Activated CD8-positive, alpha-beta memory T cell treated with anti-CD3 and anti-CD28 coated beads, Interleukin-2, amount 50 U/mL, for 4 hours (primary cell): ENCODE results near the gene IL1RN.
"Not testable (repeated sequence)": the region's sequence is repeated elsewhere in the genome, so short reads cannot be mapped to it uniquely, and the experiment has no call there.

ENCODE experiments used
- DNase-seq: peaks from one replicate; pipeline ENCODE4 v3.0.0-alpha.2; 2020

IL1RN gene, protein sequence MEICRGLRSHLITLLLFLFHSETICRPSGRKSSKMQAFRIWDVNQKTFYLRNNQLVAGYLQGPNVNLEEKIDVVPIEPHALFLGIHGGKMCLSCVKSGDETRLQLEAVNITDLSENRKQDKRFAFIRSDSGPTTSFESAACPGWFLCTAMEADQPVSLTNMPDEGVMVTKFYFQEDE

DNA sequence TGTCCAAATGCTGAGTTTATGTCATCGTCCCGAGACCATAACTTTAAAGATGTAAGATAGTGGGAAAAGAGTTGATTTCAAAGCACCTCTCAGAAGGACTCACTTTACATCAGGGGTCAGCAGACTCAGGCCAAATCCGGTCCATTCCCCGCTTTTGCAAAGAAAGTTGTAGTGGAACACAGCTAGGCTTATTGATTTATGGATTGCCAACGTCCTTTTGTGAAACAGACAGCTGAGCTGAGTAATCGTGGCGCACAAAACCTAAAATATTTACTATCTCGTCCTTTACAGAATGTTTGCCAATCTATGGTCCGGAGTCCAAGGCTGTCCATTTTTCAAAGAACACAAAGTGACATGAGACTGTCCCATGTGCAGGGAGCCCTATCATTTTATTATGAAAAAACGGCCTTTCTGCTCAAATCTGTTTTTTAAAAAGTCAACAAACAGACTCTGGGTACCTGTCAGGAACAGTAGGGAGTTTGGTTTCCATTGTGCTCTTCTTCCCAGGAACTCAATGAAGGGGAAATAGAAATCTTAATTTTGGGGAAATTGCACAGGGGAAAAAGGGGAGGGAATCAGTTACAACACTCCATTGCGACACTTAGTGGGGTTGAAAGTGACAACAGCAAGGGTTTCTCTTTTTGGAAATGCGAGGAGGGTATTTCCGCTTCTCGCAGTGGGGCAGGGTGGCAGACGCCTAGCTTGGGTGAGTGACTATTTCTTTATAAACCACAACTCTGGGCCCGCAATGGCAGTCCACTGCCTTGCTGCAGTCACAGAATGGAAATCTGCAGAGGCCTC, at the start of gene IL1RN:
IL1RN (plus strand) TSS at position 754 of the 801 bp plus-strand sequence; CDS start at position 781, 27 bp downstream.
- DNase-seq, result no peak

- DNase-seq, result no peak
These were observed 49.5 kb upstream of the IL1RN start for GRCh38 chr2:113077921-113078320.

- DNase-seq, result no peak
These were observed 49.0 kb upstream of the IL1RN start for GRCh38 chr2:113078350-113078839.

- no peak for DNase-seq
These were observed 48.3 kb upstream of the IL1RN start for GRCh38 chr2:113079131-113079530.

DNA sequence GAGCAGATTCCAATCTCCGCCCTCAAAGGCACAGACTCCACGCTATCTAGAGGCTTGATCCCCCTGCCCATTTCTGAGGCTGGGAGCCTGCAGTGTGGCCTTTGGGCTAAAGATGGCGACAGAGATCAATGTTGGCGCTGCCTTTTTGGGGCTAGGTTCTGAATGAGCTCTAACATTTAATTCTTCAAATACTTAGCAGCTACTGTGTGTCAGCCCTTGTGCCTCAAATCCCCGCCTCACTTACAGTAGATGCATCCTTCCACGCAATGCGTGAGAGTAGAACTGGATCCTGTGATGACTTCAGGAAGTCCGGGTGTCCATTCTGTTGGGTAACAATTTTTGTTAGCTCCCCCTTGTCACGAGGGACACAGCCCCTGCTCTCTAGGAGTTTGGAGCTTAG, 47.3 kb upstream of the IL1RN start:
- peak; percentile 46 for DNase-seq

GRCh38 chr2:113081488-113082210, 45.7 kb upstream of the IL1RN start:
- DNase-seq, result no peak

DNA sequence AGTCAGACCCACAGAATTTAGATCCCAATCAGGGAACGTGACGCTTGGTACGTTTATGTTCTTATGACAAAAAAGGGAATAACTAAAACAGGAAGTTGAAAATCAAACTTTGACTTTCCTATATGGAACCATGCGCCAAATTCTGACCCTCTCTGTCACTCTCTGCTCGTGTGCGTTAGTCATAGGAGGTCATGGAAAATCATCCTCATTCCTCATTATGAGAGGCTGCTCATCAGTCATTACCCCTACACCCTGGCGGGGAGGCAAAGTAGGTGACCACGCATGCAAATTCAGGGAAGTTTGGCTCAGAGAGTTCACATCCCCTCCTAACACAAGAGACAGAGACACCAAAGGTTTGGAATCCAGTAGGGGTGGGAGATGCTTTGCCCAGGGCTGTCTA, 44.1 kb upstream of the IL1RN start:
- DNase-seq, result no peak

- no peak for DNase-seq
These were observed 43.0 kb upstream of the IL1RN start for GRCh38 chr2:113084249-113085000.

DNA sequence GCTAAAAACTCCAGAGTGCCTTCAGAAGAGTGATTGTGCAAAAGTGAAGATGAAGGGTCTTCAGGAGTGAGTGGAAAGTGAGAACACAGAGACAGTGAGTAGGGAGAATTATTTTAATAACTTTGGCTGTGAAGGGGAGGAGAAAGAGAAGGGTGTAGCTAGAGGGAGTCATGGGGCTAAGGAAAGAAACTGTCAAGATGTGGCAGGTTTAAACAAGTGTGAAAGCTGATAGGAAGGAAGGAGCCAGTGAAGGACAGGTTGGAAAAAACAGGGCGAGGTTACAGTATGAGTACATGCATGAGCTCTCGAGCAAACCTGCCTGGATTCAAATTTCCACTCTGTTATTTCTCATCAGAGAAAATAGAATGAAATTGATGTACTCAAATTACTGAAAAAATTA, 41.9 kb upstream of the IL1RN start:
- no peak for DNase-seq

GRCh38 chr2:113088213-113088992, 39.0 kb upstream of the IL1RN start:
- no peak for DNase-seq

- DNase-seq, result no peak
These were observed 37.5 kb upstream of the IL1RN start for GRCh38 chr2:113089916-113090315.

GRCh38 chr2:113091231-113091896, 36.0 kb upstream of the IL1RN start:
- DNase-seq, result no peak

GRCh38 chr2:113092864-113093612, 34.4 kb upstream of the IL1RN start:
- DNase-seq, result no peak

DNA sequence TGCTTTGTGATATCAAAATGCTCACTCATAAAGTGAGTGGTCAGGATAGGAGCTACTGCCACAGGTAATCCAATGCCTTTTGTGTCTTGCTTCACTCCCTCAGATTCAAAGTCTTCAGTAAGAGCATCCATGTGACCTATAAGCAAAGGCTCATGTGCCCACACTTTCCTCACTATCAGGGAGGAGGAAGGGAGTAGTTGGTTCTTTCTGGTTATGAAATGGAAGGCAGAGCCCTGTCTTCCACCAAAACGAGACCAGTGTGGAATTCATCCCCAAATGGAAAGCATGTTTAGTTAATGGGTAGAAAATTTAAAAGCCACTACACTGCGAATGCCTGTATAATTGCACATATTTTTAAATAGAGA, 33.8 kb upstream of the IL1RN start:
- no peak for DNase-seq

DNA sequence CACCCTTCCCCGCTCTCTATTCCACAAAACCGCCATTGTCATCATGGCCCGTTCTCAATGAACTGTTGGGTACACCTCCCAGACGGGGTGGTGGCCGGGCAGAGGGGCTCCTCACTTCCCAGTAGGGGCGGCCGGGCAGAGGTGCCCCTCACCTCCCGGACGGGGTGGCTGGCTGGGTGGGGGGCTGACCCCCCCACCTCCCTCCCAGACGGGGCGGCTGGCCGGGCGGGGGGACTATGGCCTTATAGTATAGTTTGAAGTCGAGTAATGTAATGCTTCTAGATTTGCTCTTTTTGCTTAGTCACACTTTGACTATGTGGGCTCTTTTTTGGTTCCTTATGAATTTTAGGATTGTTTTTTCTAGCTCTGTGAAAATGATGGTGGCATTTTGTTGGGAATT, 31.1 kb upstream of the IL1RN start:
- not testable (repeated sequence) for DNase-seq

- not testable (repeated sequence) for DNase-seq
These were observed 30.4 kb upstream of the IL1RN start for GRCh38 chr2:113096842-113097618.

DNA sequence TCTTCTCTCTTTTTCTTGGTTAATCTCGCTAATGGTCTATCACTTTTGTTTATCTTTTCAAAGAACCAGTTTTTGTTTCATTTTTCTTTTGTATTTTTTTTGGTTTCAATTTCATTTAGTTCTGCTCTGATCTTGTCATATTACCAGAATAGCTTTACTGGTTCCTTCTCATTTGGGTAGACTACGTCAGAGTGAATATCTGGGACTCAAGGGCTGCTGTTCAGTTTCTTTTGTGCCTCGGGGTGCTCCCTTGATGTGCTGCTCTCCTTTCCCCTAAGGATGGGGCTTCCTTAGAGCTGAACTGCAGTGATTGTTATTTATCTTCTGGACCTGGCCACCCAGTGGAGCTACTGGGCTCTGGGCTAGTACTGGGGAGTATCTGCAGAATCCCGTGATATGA, 29.4 kb upstream of the IL1RN start:
- DNase-seq, result no peak

- DNase-seq, result no peak
These were observed 28.9 kb upstream of the IL1RN start for GRCh38 chr2:113098532-113098931.

DNA sequence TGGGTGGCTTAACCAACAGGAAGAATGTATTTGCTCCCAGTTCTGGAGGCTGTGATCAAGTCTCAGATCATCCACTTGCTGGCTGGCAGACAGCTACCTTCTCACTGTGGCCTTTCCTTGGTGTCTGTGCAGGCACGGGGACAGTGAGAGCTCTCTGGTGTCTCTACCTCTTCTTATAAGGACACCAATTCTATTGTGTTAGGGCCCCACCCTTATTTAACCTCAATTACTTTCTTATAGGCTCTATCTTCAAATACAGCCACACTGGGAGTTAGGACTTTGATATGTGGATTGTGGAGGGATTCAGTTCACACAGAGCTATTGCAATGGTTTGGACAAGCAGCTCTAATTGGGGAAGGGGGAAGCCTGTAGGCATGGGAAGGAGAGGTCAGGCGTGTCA, 25.3 kb upstream of the IL1RN start:
- no peak for DNase-seq

GRCh38 chr2:113103277-113103676, 24.1 kb upstream of the IL1RN start:
- no peak for DNase-seq
